PC-9 (cell line): ENCODE data around the gene TSPEAR. TPM values are rescaled to one million over a fixed set of nuclear protein-coding genes. Genes with fewer than 3 reads are reported as not detected.

Source experiments
- BruUV-seq: library from RNA; stranded (reverse); fragments of 400-500 nt; replicated peaks from 2 replicates; lab custom pipeline; 2021; lab: Mats Ljungman, UMichigan
- CTCF ChIA-PET: fragments of 300-600 bp; sonication (Branson Sonifier 250); formaldehyde crosslinking; loops from one replicate; lab custom pipeline; 2022; ENCODE audit warnings: antibody characterized with exemption; lab: Charles Lee
- POLR2A ChIA-PET: fragments of 300-600 bp; sonication (Branson Sonifier 250); formaldehyde crosslinking; loops from one replicate; lab custom pipeline; 2022; ENCODE audit warnings: antibody characterized with exemption; ENCODE audit not compliant: unreplicated experiment; lab: Charles Lee
- DNase-seq, 2 experiments: peaks; one replicate each; pipeline versions ENCODE4 v3.0.0 to v3.0.0-alpha.2; 2015 to 2022; ENCODE audit warnings: mixed read lengths in 1 of 2
- H2AFZ ChIP-seq: fragments of 200-600 bp; sonication (generic); 2 replicates; pipeline ENCODE4 v1.8.1; 2017; ENCODE audit warnings: antibody characterized with exemption
- H3F3A ChIP-seq: fragments of 200-600 bp; sonication (generic); 2 replicates; pipeline ENCODE4 v1.8.1; 2017; ENCODE audit warnings: antibody characterized with exemption, mild to moderate bottlenecking, low read depth; ENCODE audit not compliant: insufficient read depth
- H3K27ac ChIP-seq: fragments of 200-600 bp; sonication (generic); 2 replicates; pipeline ENCODE4 v1.6.1; 2016; ENCODE audit warnings: mixed run types
- H3K27me3 ChIP-seq: fragments of 200-600 bp; sonication (generic); 2 replicates; pipeline ENCODE4 v1.6.1; 2016; ENCODE audit warnings: low read depth, mixed run types; ENCODE audit not compliant: insufficient read depth
- H3K36me3 ChIP-seq: fragments of 200-600 bp; sonication (generic); 2 replicates; pipeline ENCODE4 v1.6.1; 2016; ENCODE audit warnings: low read depth, mixed run types
- H3K4me1 ChIP-seq: fragments of 200-600 bp; sonication (generic); replicated peaks from 2 replicates; pipeline ENCODE4 v1.6.1; 2016; ENCODE audit warnings: mixed run types; ENCODE audit not compliant: insufficient read depth
- H3K4me2 ChIP-seq: fragments of 200-600 bp; sonication (generic); 2 replicates; pipeline ENCODE4 v1.6.1; 2017; ENCODE audit warnings: mixed run types
- H3K4me3 ChIP-seq: fragments of 200-600 bp; sonication (generic); 2 replicates; pipeline ENCODE4 v1.6.1; 2016; ENCODE audit warnings: mixed run types
- H3K79me2 ChIP-seq: fragments of 200-600 bp; sonication (generic); 2 replicates; pipeline ENCODE4 v1.6.1; 2017; ENCODE audit warnings: low read depth, mixed run types
- H3K9me2 ChIP-seq: fragments of 200-600 bp; sonication (generic); 2 replicates; pipeline ENCODE4 v1.8.1; 2017; ENCODE audit warnings: mild to moderate bottlenecking; ENCODE audit not compliant: insufficient read depth
- H3K9me3 ChIP-seq: fragments of 200-600 bp; sonication (generic); 2 replicates; pipeline ENCODE4 v1.8.1; 2016; ENCODE audit warnings: low read depth; ENCODE audit not compliant: insufficient read depth
- H4K20me1 ChIP-seq: fragments of 200-600 bp; sonication (generic); 2 replicates; pipeline ENCODE4 v1.8.1; 2017; ENCODE audit not compliant: insufficient read depth
- EZH2 ChIP-seq: fragments of 200-600 bp; sonication (generic); IDR thresholded peaks from 2 replicates; pipeline ENCODE4 v1.8.0; 2017; ENCODE audit warnings: antibody characterized with exemption, low read depth
- intact Hi-C: fragments of 100-400 bp; cut with micrococcal nuclease; formaldehyde crosslinking; loops from one replicate; pipeline ENCODE4 v1.10.0; 2022; ENCODE audit not compliant: unreplicated experiment
- total RNA-seq: library from RNA; stranded (reverse); gene quantifications from 2 replicates; pipeline ENCODE4 v1.2.3, GENCODE V29; 2021
- TF ChIP-seq, protein P1 (sequence below): fragments of 200-600 bp; sonication (generic); conservative IDR thresholded peaks from 2 replicates; pipeline ENCODE4 v1.6.1; 2017; ENCODE audit warnings: mixed run types, antibody characterized with exemption, mild to moderate bottlenecking, moderate library complexity

Gene TSPEAR
- total RNA-seq, 1 experiment from 2014 or later, result not detected

GRCh38 chr21:44567481-44568171 lies 143.7 kb downstream of the TSPEAR start:
- CTCF ChIA-PET, result no interaction called here
- no peak overlapping the region for H2AFZ ChIP-seq

DNA sequence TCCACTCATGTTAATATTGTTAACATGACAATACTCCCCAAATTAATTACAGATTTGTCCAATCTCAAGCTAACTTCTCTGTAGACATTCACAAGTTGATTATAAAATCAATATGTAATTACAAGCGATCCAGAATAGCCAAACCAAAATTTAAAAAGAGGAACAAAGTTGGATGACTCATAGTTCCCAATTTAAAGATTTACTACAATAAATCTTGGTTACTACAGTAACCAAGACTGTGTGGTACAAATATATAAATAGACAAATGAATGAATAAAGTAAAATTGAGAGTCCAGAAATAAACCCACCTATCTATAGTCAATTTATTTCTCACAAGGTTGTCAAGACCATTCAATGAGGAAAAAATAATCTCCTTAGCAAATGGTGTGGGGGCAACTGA lies 145.0 kb downstream of the TSPEAR start:
- H3K4me3 ChIP-seq, result no peak overlapping the region
- DNase-seq, result no peak
- POLR2A ChIA-PET, result no interaction called here
- H4K20me1 ChIP-seq, result no peaks in the 10 kb centered on the region
- intact Hi-C loops, result no loop called here
- no TSS peak for BruUV-seq
- H2AFZ ChIP-seq, result no peak overlapping the region
- H3K36me3 ChIP-seq, result no peaks in the 10 kb centered on the region
- CTCF ChIA-PET, result no interaction called here
- no peaks in the 10 kb centered on the region for H3K9me2 ChIP-seq
- H3K27me3 ChIP-seq, result peaks cover 56% of the 10 kb centered on the region
- H3K9me3 ChIP-seq, result no peaks in the 10 kb centered on the region
- TF ChIP-seq, protein P1, sequence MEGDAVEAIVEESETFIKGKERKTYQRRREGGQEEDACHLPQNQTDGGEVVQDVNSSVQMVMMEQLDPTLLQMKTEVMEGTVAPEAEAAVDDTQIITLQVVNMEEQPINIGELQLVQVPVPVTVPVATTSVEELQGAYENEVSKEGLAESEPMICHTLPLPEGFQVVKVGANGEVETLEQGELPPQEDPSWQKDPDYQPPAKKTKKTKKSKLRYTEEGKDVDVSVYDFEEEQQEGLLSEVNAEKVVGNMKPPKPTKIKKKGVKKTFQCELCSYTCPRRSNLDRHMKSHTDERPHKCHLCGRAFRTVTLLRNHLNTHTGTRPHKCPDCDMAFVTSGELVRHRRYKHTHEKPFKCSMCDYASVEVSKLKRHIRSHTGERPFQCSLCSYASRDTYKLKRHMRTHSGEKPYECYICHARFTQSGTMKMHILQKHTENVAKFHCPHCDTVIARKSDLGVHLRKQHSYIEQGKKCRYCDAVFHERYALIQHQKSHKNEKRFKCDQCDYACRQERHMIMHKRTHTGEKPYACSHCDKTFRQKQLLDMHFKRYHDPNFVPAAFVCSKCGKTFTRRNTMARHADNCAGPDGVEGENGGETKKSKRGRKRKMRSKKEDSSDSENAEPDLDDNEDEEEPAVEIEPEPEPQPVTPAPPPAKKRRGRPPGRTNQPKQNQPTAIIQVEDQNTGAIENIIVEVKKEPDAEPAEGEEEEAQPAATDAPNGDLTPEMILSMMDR, result no peak
- TF ChIP-seq EZH2, result no peak
- no peak overlapping the region for H3K4me2 ChIP-seq
- no peak overlapping the region for H3K27ac ChIP-seq
- H3K79me2 ChIP-seq, result no peaks in the 10 kb centered on the region
- H3K4me1 ChIP-seq, result no peaks in the 10 kb centered on the region
- H3F3A ChIP-seq, result no peaks in the 10 kb centered on the region

More at GRCh38 chr21:44567481-44568171, 143.7 kb downstream of the TSPEAR start:
- no TSS peak for BruUV-seq
- no peaks in the 10 kb centered on the region for H3K36me3 ChIP-seq
- H3K27ac ChIP-seq, result no peak overlapping the region
- TF ChIP-seq EZH2, result no peak
- TF ChIP-seq, protein P1, result no peak
- H3K4me3 ChIP-seq, result no peak overlapping the region
- no peaks in the 10 kb centered on the region for H3K9me2 ChIP-seq
- no peak overlapping the region for H3K4me2 ChIP-seq
- POLR2A ChIA-PET, result no interaction called here
- DNase-seq, result no peak
- intact Hi-C loops, result no loop called here
- no peaks in the 10 kb centered on the region for H4K20me1 ChIP-seq
- peaks cover 62% of the 10 kb centered on the region for H3K27me3 ChIP-seq
- H3K79me2 ChIP-seq, result no peaks in the 10 kb centered on the region
- H3F3A ChIP-seq, result no peaks in the 10 kb centered on the region
- no peaks in the 10 kb centered on the region for H3K9me3 ChIP-seq
- H3K4me1 ChIP-seq, result no peaks in the 10 kb centered on the region

DNA sequence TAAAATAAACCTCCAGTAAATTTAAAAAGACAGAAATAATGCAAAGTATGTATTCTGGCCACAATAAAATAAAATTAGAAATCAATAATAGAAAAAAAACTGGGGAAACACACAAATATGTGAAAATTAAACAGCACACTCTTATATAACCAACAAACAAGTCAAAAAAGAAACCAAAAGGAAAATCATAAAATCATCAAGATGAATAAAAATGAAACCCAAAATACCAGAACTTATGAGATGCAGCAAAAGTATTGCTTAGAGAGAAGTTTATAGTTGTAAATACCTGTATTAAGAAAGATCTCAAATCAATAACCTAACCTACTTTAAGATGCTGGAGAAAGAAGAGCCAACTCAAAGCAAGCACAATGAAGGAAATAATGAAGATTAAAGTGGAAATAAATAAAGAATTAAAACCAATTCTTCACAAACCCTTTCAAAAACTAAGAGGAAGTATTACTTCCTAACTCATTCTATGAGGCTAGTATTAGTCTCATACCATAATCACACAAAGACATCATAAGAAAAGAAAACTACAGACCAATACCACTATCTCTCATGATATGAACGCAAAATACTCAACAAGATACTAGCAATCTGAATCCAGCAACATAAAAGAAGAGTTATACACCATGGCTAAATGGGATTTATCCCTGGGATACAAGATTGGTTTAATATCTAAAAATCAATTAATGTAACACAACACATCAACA lies 146.3 kb downstream of the TSPEAR start:
- no peak for TF ChIP-seq EZH2
- TF ChIP-seq, protein P1, result no peak
- no peaks in the 10 kb centered on the region for H3K4me1 ChIP-seq
- peaks cover 43% of the 10 kb centered on the region; the same call in 1 of the 2 replicates for H3K27me3 ChIP-seq
- H3K9me3 ChIP-seq, result no peaks in the 10 kb centered on the region
- H3K79me2 ChIP-seq, result no peaks in the 10 kb centered on the region
- intact Hi-C loops, result no loop called here
- ChIA-PET CTCF (no interaction called here), POLR2A (no interaction called here)
- no peak overlapping the region for H3K4me2 ChIP-seq
- H3K4me3 ChIP-seq, result no peak overlapping the region
- H3K9me2 ChIP-seq, result no peaks in the 10 kb centered on the region
- no TSS peak for BruUV-seq
- no peaks in the 10 kb centered on the region for H3F3A ChIP-seq
- no peak overlapping the region for H3K27ac ChIP-seq
- no peaks in the 10 kb centered on the region for H3K36me3 ChIP-seq
- no peaks in the 10 kb centered on the region for H4K20me1 ChIP-seq
- no peak overlapping the region for H2AFZ ChIP-seq
- no peak for DNase-seq
